Epithelial cell of esophagus (primary cell): ENCODE data around the gene BABAM2.
A peak's percentile ranks its signal among the peaks of the same experiment; 100 is the strongest.

Experiments used
- DNase-seq: peaks from one replicate; pipeline ENCODE4 v3.0.0; 2010; ENCODE audit warnings: low read depth
- H3K4me3 ChIP-seq: 2 replicates; pipeline ENCODE4 v1.5.1; 2011; ENCODE audit warnings: mild to moderate bottlenecking, low read length, control low read depth
- TF ChIP-seq, protein P1 (sequence below): IDR thresholded peaks from 2 replicates; pipeline ENCODE4 v1.5.1; 2011; ENCODE audit warnings: low read depth, mild to moderate bottlenecking, low read length, control low read depth, inconsistent platforms; ENCODE audit not compliant: insufficient read depth; ENCODE audit errors: missing control alignments

BABAM2 gene

DNA sequence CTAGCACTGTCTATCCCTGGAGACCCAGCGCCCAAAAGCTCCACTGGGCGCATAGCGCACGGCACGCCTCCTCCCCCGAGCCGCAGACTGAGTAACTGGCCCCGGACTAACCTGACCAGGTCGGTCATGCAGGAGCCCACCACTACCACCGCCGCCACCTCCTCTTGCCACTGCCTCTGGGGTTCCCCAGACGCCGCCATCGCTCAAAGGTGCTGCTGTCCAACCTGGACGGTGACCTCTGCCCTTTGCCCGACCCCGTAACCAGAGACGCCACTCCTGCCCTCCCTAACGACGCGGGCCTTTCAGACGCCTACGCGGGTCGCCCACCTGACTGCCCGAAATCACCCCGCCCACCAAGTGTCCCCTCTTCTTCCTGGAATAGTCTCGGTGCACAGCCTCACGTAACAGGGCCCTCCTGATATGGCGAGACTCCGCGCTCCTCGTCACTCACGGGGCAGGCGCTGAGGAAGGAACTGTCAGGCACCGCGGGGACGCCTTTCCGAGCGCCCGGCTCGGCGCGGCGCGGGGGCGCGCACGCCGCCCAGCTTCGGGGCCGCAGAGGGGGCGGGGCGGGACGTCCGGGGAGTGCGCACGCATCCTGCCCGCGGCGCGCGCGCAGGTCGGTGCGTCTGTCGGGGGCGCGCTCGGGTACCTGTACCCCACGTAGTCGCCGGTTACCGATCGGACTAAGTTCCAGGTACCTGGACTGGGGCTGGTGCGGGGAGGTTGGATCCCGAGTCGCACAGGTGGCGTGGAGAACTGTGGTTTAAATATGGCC lies at the start of gene BABAM2, which contains the start of gene RBKS:
Gene BABAM2, plus strand, starts transcription at position 584 of the 778 bp plus-strand sequence. CDS start 3,828 bp downstream, outside the sequence.
Gene RBKS, minus strand, starts transcription at position 242 of the 778 bp plus-strand sequence. Its CDS starts 42 bp downstream, at position 200.
- peak within 1 kb of the TSS; percentile 95 for H3K4me3 ChIP-seq
- TF ChIP-seq, protein P1, sequence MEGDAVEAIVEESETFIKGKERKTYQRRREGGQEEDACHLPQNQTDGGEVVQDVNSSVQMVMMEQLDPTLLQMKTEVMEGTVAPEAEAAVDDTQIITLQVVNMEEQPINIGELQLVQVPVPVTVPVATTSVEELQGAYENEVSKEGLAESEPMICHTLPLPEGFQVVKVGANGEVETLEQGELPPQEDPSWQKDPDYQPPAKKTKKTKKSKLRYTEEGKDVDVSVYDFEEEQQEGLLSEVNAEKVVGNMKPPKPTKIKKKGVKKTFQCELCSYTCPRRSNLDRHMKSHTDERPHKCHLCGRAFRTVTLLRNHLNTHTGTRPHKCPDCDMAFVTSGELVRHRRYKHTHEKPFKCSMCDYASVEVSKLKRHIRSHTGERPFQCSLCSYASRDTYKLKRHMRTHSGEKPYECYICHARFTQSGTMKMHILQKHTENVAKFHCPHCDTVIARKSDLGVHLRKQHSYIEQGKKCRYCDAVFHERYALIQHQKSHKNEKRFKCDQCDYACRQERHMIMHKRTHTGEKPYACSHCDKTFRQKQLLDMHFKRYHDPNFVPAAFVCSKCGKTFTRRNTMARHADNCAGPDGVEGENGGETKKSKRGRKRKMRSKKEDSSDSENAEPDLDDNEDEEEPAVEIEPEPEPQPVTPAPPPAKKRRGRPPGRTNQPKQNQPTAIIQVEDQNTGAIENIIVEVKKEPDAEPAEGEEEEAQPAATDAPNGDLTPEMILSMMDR, result no peak
- peak; percentile 90 for DNase-seq

DNA sequence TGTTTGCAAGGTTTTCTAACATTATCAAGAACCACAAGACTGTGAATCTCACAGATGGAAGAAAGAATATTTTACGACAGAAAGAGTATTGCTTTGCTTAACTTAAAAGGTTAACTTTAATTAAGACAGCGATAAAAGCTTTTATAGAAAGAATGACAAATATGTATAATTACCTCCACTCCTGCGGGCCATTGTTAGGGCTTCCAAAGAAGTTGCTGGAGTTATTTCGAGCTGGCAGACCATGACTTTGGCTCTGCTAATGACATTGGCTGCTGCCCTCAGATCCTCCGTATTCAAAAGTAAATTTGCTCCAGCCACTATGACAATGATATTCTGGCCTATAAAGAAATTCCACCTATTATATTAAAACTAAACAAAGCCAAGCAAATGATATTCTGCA lies 47.6 kb upstream of the BABAM2 start:
- no peak for DNase-seq
- no peak overlapping the region for H3K4me3 ChIP-seq
- TF ChIP-seq, protein P1, result no peak

DNA sequence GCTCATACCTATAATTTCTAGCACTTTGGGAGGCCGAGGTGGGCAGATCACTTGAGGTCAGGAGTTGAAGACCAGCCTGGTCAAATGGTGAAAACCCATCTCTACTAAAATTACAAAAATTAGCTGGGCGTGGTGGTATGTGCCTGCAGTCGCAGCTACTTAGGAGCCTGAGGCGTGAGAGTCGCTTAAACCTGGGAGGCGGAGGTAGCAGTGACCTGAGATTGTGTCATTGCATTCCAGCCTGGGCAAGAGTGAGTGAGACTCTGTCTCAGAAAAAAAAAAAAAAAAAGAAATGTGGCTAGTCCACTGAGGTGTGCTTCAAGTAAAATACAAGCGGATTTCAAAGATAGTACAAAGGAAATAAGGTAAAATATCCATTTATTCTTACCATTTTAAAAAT lies 46.5 kb upstream of the BABAM2 start:
- TF ChIP-seq, protein P1, result no peak
- DNase-seq, result peak; percentile 81
- H3K4me3 ChIP-seq, result no peak overlapping the region

DNA sequence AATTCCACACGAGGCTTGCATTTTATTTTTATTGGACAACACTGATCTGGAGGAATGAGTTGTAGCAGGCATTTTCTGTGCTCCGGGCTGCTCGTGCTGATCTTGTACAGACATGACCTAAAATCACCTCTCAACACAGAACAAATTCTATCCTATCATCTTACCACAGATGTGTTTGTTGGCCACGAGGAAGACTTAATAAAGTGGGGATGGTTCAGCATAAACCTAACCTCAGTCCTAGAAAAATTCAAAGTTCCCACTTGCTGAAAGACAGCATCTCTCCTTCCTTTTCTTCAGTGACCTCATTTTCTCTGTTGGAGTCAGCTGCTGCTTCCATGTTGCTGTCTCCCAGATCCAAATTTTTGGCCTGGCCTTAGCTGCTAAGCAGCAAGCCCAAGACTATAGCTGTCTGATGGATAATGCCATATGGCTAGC lies 45.7 kb upstream of the BABAM2 start:
- H3K4me3 ChIP-seq, result no peak overlapping the region
- peak; percentile 73 for DNase-seq
- TF ChIP-seq, protein P1, result no peak

DNA sequence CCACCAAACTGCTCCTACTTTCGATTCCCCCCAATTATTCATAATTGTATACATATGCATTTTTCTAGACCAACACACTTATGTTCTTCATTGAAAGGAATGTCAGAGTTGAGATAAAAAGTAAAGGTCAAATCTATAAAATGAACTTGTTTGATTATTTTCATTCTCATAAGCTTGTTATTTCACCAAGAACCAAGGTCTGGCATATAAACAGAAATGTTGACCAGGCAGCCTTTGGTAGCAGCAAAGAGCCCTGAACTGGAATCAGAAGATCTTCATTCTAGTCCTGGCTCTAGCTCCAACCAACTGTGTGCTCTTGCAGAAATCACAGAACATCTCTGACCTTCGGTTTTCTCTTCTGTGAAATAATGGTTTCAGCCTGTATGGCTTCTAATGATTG lies 43.2 kb upstream of the BABAM2 start:
- no peak overlapping the region for H3K4me3 ChIP-seq
- DNase-seq, result no peak
- TF ChIP-seq, protein P1, result no peak

DNA sequence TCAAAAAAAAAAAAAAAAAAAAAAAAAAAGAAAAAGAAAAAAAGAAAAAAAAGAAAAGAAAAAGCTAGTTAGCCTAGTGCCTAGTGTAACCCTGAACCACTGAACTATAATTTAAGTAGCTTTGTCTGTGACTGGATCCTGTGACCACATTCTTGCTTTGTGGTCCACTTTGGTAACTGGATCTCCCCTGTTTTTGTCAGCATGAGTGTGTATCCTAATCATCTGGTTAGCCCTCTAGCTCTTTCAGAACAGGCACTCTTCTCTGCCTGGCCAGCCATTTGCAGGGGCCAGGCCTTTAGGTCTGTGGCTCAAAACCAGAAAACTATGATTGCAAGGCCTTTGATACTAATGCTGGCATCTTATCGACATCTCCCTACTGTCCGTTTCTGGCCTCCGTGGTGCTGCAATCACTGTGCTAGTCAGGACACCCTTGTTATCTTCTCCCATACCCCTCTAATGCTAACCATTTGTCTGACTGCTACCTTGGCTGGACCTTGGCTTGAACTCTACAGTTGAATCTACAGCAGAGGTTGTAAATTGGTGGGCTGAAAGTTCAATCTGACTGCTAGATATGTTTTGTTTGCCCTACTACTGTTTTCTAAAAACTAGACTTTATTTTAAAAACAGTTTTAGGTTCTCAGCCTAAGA lies 40.8 kb upstream of the BABAM2 start:
- TF ChIP-seq, protein P1, result no peak
- DNase-seq, result no peak
- H3K4me3 ChIP-seq, result no peak overlapping the region

DNA sequence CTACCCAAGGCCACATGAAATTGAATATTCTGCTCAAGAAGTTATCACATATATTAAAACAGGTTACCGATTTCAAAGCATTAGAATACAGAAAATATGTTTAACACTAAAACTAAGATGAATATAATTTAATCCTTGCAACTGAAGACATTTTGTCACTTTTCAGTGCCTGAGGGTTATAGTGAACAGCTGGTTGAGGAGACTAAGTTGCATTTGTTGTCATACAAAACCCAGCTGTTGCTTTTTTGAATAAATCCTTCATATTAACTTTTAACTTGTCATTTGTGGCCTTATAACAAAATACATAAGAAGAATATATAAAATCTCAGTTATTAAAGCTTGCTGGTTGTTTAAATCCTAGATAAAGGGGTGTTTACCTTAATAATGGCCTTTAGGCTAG lies 37.8 kb upstream of the BABAM2 start:
- TF ChIP-seq, protein P1, result no peak
- H3K4me3 ChIP-seq, result no peak overlapping the region
- no peak for DNase-seq
